T-cell (primary cell): Measurements from ENCODE around the gene NR2F1-AS1. TPM values are rescaled to one million over a fixed set of nuclear protein-coding genes. Genes with fewer than 3 reads are reported as not detected.
"Not testable (repeated sequence)": the region's sequence is repeated elsewhere in the genome, so short reads cannot be mapped to it uniquely, and the experiment has no call there.

Experiments used
- ATAC-seq, 4 experiments: fragments of 200-7000 bp in 3 of 4; fragments of 150-1000 bp in 1 of 4; cut with Tn5 transposase; replicated peaks in 1 of 4; 1 replicate in 3 of 4; 2 replicates in 1 of 4; pipeline ENCODE4 v1.10.0; 2021; ENCODE audit warnings: moderate library complexity in 3 of 4, mild to moderate bottlenecking in 2 of 4, moderate number of reproducible peaks in 1 of 4
- CTCF ChIA-PET, 2 donors: fragments of 300-600 bp; sonication (Branson Sonifier 250); formaldehyde crosslinking; loops; one replicate each; lab custom pipeline; 2022; ENCODE audit warnings: antibody characterized with exemption in 2 of 2; lab: Charles Lee
- POLR2A ChIA-PET, 2 donors: fragments of 300-600 bp; sonication (Branson Sonifier 250); formaldehyde crosslinking; loops; one replicate each; lab custom pipeline; 2022; ENCODE audit warnings: antibody characterized with exemption in 2 of 2; lab: Charles Lee
- DNase-seq, 35 experiments: peaks; one replicate each; pipeline versions ENCODE4 v3.0.0 to v3.0.0-alpha.2; 2013 to 2023
- H3K27ac ChIP-seq: one replicate; pipeline ENCODE4 v1.5.1; 2013; ENCODE audit warnings: low read length
- H3K27me3 ChIP-seq, 2 experiments: replicated peaks in 1 of 2; 1 replicate in 1 of 2; 2 replicates in 1 of 2; pipeline versions ENCODE4 v1.6.1 to v1.7.0; 2013; ENCODE audit warnings: low read length in 1 of 2, mixed read lengths in 1 of 2; ENCODE audit not compliant: control insufficient read depth in 2 of 2, insufficient read depth in 2 of 2; ENCODE audit errors: extremely low read depth in 1 of 2
- H3K36me3 ChIP-seq, 2 donors: 1 replicate in 1 of 2; 2 replicates in 1 of 2; pipeline versions ENCODE4 v1.6.1 to v1.7.0; 2013; ENCODE audit warnings: low read length in 1 of 2; ENCODE audit not compliant: control insufficient read depth in 2 of 2, insufficient read depth in 1 of 2; ENCODE audit errors: extremely low read depth in 1 of 2
- H3K4me1 ChIP-seq, 2 experiments: 1 replicate in 1 of 2; 2 replicates in 1 of 2; pipeline versions ENCODE4 v1.6.1 to v1.7.0; 2013; ENCODE audit warnings: low read length in 2 of 2, mixed read lengths in 1 of 2; ENCODE audit not compliant: insufficient read depth in 2 of 2, control insufficient read depth in 1 of 2; ENCODE audit errors: extremely low read depth in 1 of 2
- H3K4me3 ChIP-seq, 2 donors: 1 replicate in 1 of 2; 2 replicates in 1 of 2; pipeline versions ENCODE4 v1.5.1 to v1.7.0; 2013; ENCODE audit warnings: mild to moderate bottlenecking in 2 of 2, low read length in 1 of 2, moderate library complexity in 1 of 2; ENCODE audit not compliant: control insufficient read depth in 1 of 2; ENCODE audit errors: extremely low read depth in 1 of 2
- H3K9me3 ChIP-seq: 2 replicates; pipeline ENCODE4 v1.7.0; 2013
- H3K27ac Mint-ChIP-seq, 2 donors: one replicate each; pipeline ENCODE4 v1.8.0; 2020 to 2021; ENCODE audit warnings: mild to moderate bottlenecking in 2 of 2, mixed read lengths in 2 of 2
- H3K27me3 Mint-ChIP-seq, 2 donors: one replicate each; pipeline ENCODE4 v1.8.0; 2021 to 2022; ENCODE audit warnings: mixed read lengths in 2 of 2
- H3K36me3 Mint-ChIP-seq: one replicate; pipeline ENCODE4 v1.8.0; 2021; ENCODE audit warnings: mixed read lengths
- H3K4me1 Mint-ChIP-seq, 3 donors: one replicate each; pipeline ENCODE4 v1.8.0; 2020 to 2022; ENCODE audit warnings: mixed read lengths in 3 of 3, mild to moderate bottlenecking in 1 of 3
- H3K4me3 Mint-ChIP-seq, 3 donors: one replicate each; pipeline ENCODE4 v1.8.0; 2020 to 2022; ENCODE audit warnings: mild to moderate bottlenecking in 3 of 3, mixed read lengths in 3 of 3, moderate library complexity in 3 of 3
- H3K9me3 Mint-ChIP-seq, 3 donors: one replicate each; pipeline ENCODE4 v1.8.0; 2020 to 2022; ENCODE audit warnings: mixed read lengths in 3 of 3
- WGBS: methylation state at CpG from one replicate; pipeline ENCODE4 v1.1.5; 2013; ENCODE audit warnings: missing lambda C conversion rate; ENCODE audit not compliant: insufficient coverage; 5-methylcytosine and 5-hydroxymethylcytosine counted together
- total RNA-seq, 35 experiments: library from RNA in 6 of 35; stranded (reverse) in 6 of 35; fragments of 120-200 nt in 1 of 35; gene quantifications; one replicate each; pipeline versions ENCODE4 v1.2.1 to v1.2.4 and lab custom pipeline; 2013 to 2026

NR2F1-AS1 gene
- total RNA-seq, 5 donors from 2014 or later (not counting 1 experiment from before 2014, with no cell fraction given): not detected

- no peak for DNase-seq
- ChIA-PET POLR2A (no interaction called here), CTCF (no interaction called here)
- Histone ChIP-seq H3K4me3 (no peak overlapping the region), H3K9me3 (no peaks in the 10 kb centered on the region), H3K27me3 (no peaks in the 10 kb centered on the region), H3K36me3 (no peaks in the 10 kb centered on the region), H3K4me1 (no peaks in the 10 kb centered on the region), H3K27ac (no peak overlapping the region)
- ATAC-seq: no peak
- Mint-ChIP-seq H3K4me1 (no peaks in the 10 kb centered on the region), H3K4me3 (no peak overlapping the region), H3K27ac (no peak overlapping the region), H3K36me3 (no peaks in the 10 kb centered on the region), H3K27me3 (peaks cover 0 to 3% of the 10 kb centered on the region in 2 donors), H3K9me3 (no peaks in the 10 kb centered on the region)
- no CpG with 5 or more reads among the region's 1 CpG for WGBS
These were observed 67.7 kb downstream of the NR2F1-AS1 start for GRCh38 chr5:93513298-93513697.

DNA sequence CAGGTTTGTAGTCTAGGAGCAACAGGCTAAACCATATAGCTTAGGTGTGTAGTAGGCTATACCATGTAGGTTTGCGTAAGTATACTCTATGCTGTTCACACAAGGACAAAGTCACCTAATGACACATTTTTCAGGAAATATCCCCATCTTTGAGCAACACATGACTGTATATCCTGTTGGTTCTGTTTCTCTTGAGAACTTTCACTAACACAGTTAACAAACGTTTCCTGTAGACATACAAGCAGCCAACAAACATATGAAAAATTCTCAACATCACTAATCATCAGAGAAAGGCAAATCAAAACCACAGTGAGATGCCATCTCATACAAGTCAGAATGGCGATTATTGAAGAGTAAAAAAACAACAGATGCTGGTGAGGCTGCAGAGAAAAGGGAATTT, 68.2 kb downstream of the NR2F1-AS1 start:
- DNase-seq (no peak), ATAC-seq (no peak)
- Histone ChIP-seq H3K27me3 (no peaks in the 10 kb centered on the region), H3K27ac (no peak overlapping the region), H3K4me1 (no peaks in the 10 kb centered on the region), H3K36me3 (no peaks in the 10 kb centered on the region), H3K9me3 (no peaks in the 10 kb centered on the region), H3K4me3 (no peak overlapping the region)
- H3K4me1 Mint-ChIP-seq: no peaks in the 10 kb centered on the region
- WGBS: no CpG with 5 or more reads among the region's 3 CpGs
- no peaks in the 10 kb centered on the region for H3K9me3 Mint-ChIP-seq
- peaks cover 2 to 3% of the 10 kb centered on the region in 2 donors for H3K27me3 Mint-ChIP-seq
- ChIA-PET CTCF (interaction anchor here in 1 of 2 donors (0.6 kb wide), 1 partner anchor 385 kb away, joined by 3 read pairs; no protein-coding TSS in a partner anchor), POLR2A (no interaction called here)
- no peak overlapping the region for H3K27ac Mint-ChIP-seq
- no peak overlapping the region for H3K4me3 Mint-ChIP-seq
- H3K36me3 Mint-ChIP-seq: no peaks in the 10 kb centered on the region

- H3K36me3 ChIP-seq: no peaks in the 10 kb centered on the region
- no peak overlapping the region for H3K4me3 Mint-ChIP-seq
- H3K36me3 Mint-ChIP-seq: no peaks in the 10 kb centered on the region
- no peaks in the 10 kb centered on the region for H3K4me1 ChIP-seq
- H3K27ac ChIP-seq: no peak overlapping the region
- peaks cover 2 to 3% of the 10 kb centered on the region in 2 donors for H3K27me3 Mint-ChIP-seq
- no peaks in the 10 kb centered on the region for H3K27me3 ChIP-seq
- WGBS: 83% methylated on average over 2 of the region's 2 CpGs
- H3K9me3 ChIP-seq: no peaks in the 10 kb centered on the region
- ATAC-seq: no peak
- CTCF ChIA-PET: no interaction called here
- POLR2A ChIA-PET: no interaction called here
- H3K4me3 ChIP-seq: no peak overlapping the region
- no peaks in the 10 kb centered on the region for H3K4me1 Mint-ChIP-seq
- H3K27ac Mint-ChIP-seq: no peak overlapping the region
- no peaks in the 10 kb centered on the region for H3K9me3 Mint-ChIP-seq
- no peak for DNase-seq
These were observed 69.6 kb downstream of the NR2F1-AS1 start for GRCh38 chr5:93511445-93511844.

GRCh38 chr5:93510626-93511380, 70.2 kb downstream of the NR2F1-AS1 start:
- no peak for DNase-seq
- H3K4me1 Mint-ChIP-seq: no peaks in the 10 kb centered on the region
- WGBS: 14% methylated on average over 1 of the region's 2 CpGs

GRCh38 chr5:93505553-93505952, 75.5 kb downstream of the NR2F1-AS1 start:
- DNase-seq, H3K4me1 ChIP-seq, POLR2A ChIA-PET, ATAC-seq, H3K27me3 ChIP-seq, CTCF ChIA-PET, H3K4me3 Mint-ChIP-seq, H3K4me3 ChIP-seq, H3K4me1 Mint-ChIP-seq, H3K9me3 ChIP-seq, H3K27ac Mint-ChIP-seq, H3K27ac ChIP-seq, H3K9me3 Mint-ChIP-seq, H3K36me3 Mint-ChIP-seq, H3K36me3 ChIP-seq: not testable (repeated sequence)
- 73% methylated on average over 2 of the region's 3 CpGs for WGBS
- H3K27me3 Mint-ChIP-seq: peaks cover 5 to 19% of the 10 kb centered on the region in 2 donors

More at GRCh38 chr5:93510626-93511380, 70.2 kb downstream of the NR2F1-AS1 start:
- no peak for ATAC-seq
- Histone ChIP-seq H3K27ac (no peak overlapping the region), H3K36me3 (no peaks in the 10 kb centered on the region), H3K27me3 (no peaks in the 10 kb centered on the region), H3K4me3 (no peak overlapping the region), H3K4me1 (no peaks in the 10 kb centered on the region), H3K9me3 (no peaks in the 10 kb centered on the region)
- POLR2A ChIA-PET: no interaction called here
- peaks cover 5 to 10% of the 10 kb centered on the region in 2 donors for H3K27me3 Mint-ChIP-seq
- H3K36me3 Mint-ChIP-seq: no peaks in the 10 kb centered on the region
- CTCF ChIA-PET: no interaction called here
- H3K9me3 Mint-ChIP-seq: peaks cover 0 to 5% (median 0%) of the 10 kb centered on the region in 3 donors
- H3K4me3 Mint-ChIP-seq: no peak overlapping the region
- no peak overlapping the region for H3K27ac Mint-ChIP-seq

- no peak for ATAC-seq
- CTCF ChIA-PET: no interaction called here
- no peaks in the 10 kb centered on the region for H3K36me3 Mint-ChIP-seq
These were observed 77.4 kb downstream of the NR2F1-AS1 start for GRCh38 chr5:93503598-93504067.

More at GRCh38 chr5:93503598-93504067, 77.4 kb downstream of the NR2F1-AS1 start:
- peaks cover 5 to 19% of the 10 kb centered on the region in 2 donors for H3K27me3 Mint-ChIP-seq
- H3K36me3 ChIP-seq: no peaks in the 10 kb centered on the region
- H3K27ac ChIP-seq: no peak overlapping the region
- no peak overlapping the region for H3K4me3 Mint-ChIP-seq
- H3K4me1 ChIP-seq: no peaks in the 10 kb centered on the region
- H3K9me3 Mint-ChIP-seq: peaks cover 0 to 5% (median 0%) of the 10 kb centered on the region in 3 donors
- H3K27ac Mint-ChIP-seq: no peak overlapping the region
- H3K9me3 ChIP-seq: no peaks in the 10 kb centered on the region
- no peaks in the 10 kb centered on the region for H3K27me3 ChIP-seq
- WGBS: 17% methylated on average over 1 of the region's 1 CpG
- POLR2A ChIA-PET: interaction anchor here in 1 of 2 donors (0.6 kb wide), 1 partner anchor 1479 kb away, joined by 3 read pairs; no protein-coding TSS in a partner anchor
- no peak for DNase-seq
- H3K4me1 Mint-ChIP-seq: no peaks in the 10 kb centered on the region
- no peak overlapping the region for H3K4me3 ChIP-seq
